ENCODE measurements around the gene TMEM63C. TPM values are rescaled to one million over a fixed set of nuclear protein-coding genes. Genes with fewer than 3 reads are reported as not detected.

Gene TMEM63C
- total RNA-seq, 4 donors from 2014 or later: 20.1 to 60.2 (median 33.9) TPM

DNA sequence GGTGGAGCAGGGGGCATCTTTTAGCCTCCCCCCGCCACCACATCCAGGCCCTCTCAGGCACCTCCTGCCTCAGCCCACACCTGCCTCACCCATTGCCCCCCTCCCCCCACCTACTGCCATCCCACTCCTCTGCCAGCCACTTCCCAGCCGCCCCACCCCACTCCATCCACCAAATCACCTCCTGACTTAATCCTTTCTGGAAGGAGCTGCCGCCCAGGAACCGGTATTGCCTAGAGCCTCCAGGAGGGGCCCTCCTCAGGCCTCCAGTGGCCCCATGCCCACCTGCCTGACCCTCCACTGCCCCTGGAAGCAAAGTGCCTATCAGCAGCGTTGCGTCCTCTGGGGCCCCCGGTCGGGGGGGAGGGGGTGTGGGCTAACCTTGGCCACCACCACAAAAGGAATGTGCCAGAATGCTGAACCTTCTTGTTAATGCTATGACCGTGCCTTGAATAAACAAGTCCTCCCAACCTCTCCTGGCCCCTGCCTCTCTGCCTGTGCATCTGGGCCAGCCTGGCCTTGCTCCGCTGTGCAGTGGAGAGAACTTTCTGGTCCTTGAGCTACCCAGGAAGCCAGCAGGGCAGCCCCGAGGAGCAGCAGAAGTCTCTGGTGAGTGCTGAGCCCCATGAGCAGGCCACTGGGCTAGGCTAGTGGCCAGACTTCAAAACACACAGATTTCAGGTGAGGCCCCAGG lies 77.6 kb downstream of the TMEM63C start:
- Histone ChIP-seq H3K27me3 (peaks cover 6% of the 10 kb centered on the region), H3K9me3 (no peaks in the 10 kb centered on the region), H3K36me3 (no peaks in the 10 kb centered on the region), H3K4me1 (no peaks in the 10 kb centered on the region), H3K4me3 (no peak overlapping the region), H3K27ac (no peak overlapping the region)
- intact Hi-C loops (cut with DNase I; ENCODE audit: low total_unique reads) (no loop called here), in situ Hi-C loops (cut with MboI; ENCODE audit: low pct_ligation_motif_present in 1 of 4, low pct_unique_long_range_greater_than_20kb in 1 of 4, low sequenced_read_pairs in 3 of 4) (no loop called here)
- TF ChIP-seq POLR2A (IDR thresholded peaks at IDR 0.05) (no peak), EP300 (IDR thresholded peaks at IDR 0.05; ENCODE audit: low read depth) (no peak), POLR2AphosphoS5 (IDR thresholded peaks at IDR 0.05) (no peak)
- TF ChIP-seq, protein P1, sequence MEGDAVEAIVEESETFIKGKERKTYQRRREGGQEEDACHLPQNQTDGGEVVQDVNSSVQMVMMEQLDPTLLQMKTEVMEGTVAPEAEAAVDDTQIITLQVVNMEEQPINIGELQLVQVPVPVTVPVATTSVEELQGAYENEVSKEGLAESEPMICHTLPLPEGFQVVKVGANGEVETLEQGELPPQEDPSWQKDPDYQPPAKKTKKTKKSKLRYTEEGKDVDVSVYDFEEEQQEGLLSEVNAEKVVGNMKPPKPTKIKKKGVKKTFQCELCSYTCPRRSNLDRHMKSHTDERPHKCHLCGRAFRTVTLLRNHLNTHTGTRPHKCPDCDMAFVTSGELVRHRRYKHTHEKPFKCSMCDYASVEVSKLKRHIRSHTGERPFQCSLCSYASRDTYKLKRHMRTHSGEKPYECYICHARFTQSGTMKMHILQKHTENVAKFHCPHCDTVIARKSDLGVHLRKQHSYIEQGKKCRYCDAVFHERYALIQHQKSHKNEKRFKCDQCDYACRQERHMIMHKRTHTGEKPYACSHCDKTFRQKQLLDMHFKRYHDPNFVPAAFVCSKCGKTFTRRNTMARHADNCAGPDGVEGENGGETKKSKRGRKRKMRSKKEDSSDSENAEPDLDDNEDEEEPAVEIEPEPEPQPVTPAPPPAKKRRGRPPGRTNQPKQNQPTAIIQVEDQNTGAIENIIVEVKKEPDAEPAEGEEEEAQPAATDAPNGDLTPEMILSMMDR (IDR thresholded peaks at IDR 0.05): no peak
- WGBS, 2 donors (ENCODE audit: low coverage in 1 of 2): 48% methylated on average over 11 of the region's 11 CpGs; no CpG with 5 or more reads in 1 of the 2 donors
- DNase-seq: no peak

DNA sequence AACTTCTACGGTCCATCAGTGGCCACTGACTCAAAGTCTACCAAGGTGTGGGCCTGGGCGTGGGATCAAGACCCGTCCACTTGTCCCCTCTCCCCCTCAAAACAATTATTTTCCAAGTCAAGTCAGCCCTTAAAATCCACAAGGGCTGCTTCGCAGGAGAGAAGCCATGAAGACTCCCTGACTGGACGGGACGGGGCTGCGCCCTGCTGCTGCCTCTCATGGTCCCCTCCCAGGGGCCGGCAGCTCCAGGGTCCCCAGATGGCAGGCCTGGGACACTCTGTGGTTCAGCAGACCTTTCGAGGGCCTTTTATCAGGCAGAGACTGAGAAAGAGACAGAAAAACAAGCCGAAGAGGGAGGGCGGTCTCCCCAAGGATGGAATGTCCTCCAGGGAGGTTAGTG lies 78.6 kb downstream of the TMEM63C start:
- no peak overlapping the region for H3K4me3 ChIP-seq
- TF ChIP-seq, protein P1 (IDR thresholded peaks at IDR 0.05): no peak
- TF ChIP-seq EP300 (IDR thresholded peaks at IDR 0.05; ENCODE audit: low read depth) (no peak), POLR2AphosphoS5 (IDR thresholded peaks at IDR 0.05) (no peak), POLR2A (IDR thresholded peaks at IDR 0.05) (no peak)
- H3K27me3 ChIP-seq: peaks cover 6% of the 10 kb centered on the region
- intact Hi-C loops (cut with DNase I; ENCODE audit: low total_unique reads): no loop called here
- in situ Hi-C loops (cut with MboI; ENCODE audit: low pct_ligation_motif_present in 1 of 4, low pct_unique_long_range_greater_than_20kb in 1 of 4, low sequenced_read_pairs in 3 of 4): no loop called here
- DNase-seq: no peak
- WGBS, 2 donors (ENCODE audit: low coverage in 1 of 2): 83% methylated on average over 11 of the region's 11 CpGs; no CpG with 5 or more reads in 1 of the 2 donors
- no peaks in the 10 kb centered on the region for H3K4me1 ChIP-seq
- H3K27ac ChIP-seq: no peak overlapping the region
- H3K36me3 ChIP-seq: no peaks in the 10 kb centered on the region
- H3K9me3 ChIP-seq: no peaks in the 10 kb centered on the region

DNA sequence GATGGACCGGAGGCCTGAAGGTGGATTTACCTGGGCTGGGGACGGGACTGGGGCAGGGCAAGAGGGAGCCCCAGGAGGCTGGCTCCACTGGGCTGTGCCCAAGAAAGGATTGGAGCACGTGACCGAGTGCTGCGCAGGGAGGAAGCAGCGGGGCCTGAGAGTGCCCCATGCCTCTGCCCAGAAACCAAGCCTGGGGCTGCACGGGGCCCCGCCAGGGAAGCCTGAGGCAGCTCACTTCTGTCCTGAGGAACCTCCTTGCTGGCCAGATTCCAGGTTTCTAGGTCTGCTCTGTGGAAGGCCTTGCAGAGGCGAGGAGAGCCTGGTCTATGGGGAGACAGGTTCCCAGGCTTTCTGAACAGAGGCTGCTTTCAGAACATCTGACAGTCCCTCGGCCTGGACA lies 79.0 kb downstream of the TMEM63C start:
- DNase-seq: no peak
- Histone ChIP-seq H3K4me3 (no peak overlapping the region), H3K27me3 (peaks cover 6% of the 10 kb centered on the region), H3K4me1 (no peaks in the 10 kb centered on the region), H3K27ac (no peak overlapping the region), H3K9me3 (no peaks in the 10 kb centered on the region), H3K36me3 (no peaks in the 10 kb centered on the region)
- intact Hi-C loops (cut with DNase I; ENCODE audit: low total_unique reads): no loop called here
- WGBS, 2 donors (ENCODE audit: low coverage in 1 of 2): 55% methylated on average over 10 of the region's 10 CpGs; no CpG with 5 or more reads in 1 of the 2 donors
- in situ Hi-C loops (cut with MboI; ENCODE audit: low pct_ligation_motif_present in 1 of 4, low pct_unique_long_range_greater_than_20kb in 1 of 4, low sequenced_read_pairs in 3 of 4): no loop called here
- TF ChIP-seq POLR2AphosphoS5 (IDR thresholded peaks at IDR 0.05) (no peak), EP300 (IDR thresholded peaks at IDR 0.05; ENCODE audit: low read depth) (no peak), POLR2A (IDR thresholded peaks at IDR 0.05) (no peak)
- TF ChIP-seq, protein P1 (IDR thresholded peaks at IDR 0.05): no peak

DNA sequence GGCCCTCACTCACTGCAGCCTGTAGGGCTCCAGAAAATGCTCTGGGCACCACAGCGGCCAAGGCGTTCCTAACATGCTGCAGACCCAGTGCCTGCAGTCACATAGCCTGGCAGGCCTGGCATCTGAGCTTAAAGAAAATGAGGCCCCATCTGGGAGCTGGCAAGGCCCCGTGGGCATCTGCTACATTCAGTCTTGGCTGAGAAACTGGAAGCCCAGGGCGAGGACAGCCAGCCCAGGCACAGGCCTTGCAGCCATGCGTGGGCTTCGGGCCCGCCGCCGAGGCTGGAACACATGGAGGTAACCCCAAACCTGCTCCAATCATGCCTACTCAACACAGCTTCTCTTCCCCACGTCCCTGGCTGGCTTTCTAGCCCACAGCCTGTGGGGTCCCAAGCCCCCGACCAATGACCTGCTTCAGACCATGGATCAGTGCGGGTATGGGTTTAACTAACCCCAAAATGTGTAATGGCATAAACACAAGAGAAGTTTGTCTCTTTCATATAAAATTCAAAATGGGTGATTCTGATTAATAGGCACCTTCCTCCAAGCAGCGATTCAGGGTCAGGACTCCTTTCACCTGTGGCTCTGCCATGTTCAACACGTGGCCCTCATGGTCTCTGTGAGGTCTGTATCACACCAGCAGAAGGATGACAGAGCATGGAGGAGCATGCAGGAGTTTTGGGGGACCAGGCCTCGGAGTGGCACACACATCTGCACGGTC lies 83.0 kb downstream of the TMEM63C start:
- Histone ChIP-seq H3K36me3 (no peaks in the 10 kb centered on the region), H3K27ac (no peak overlapping the region), H3K27me3 (peaks cover 25% of the 10 kb centered on the region), H3K9me3 (peaks cover 0 to 3% of the 10 kb centered on the region in 2 donors), H3K4me1 (no peaks in the 10 kb centered on the region), H3K4me3 (no peak overlapping the region)
- in situ Hi-C loops (cut with MboI; ENCODE audit: low pct_ligation_motif_present in 1 of 4, low pct_unique_long_range_greater_than_20kb in 1 of 4, low sequenced_read_pairs in 3 of 4): no loop called here
- intact Hi-C loops (cut with DNase I; ENCODE audit: low total_unique reads): no loop called here
- TF ChIP-seq POLR2AphosphoS5 (IDR thresholded peaks at IDR 0.05) (no peak), POLR2A (IDR thresholded peaks at IDR 0.05) (no peak), EP300 (IDR thresholded peaks at IDR 0.05; ENCODE audit: low read depth) (no peak)
- TF ChIP-seq, protein P1 (IDR thresholded peaks at IDR 0.05): no peak
- WGBS, 2 donors (ENCODE audit: low coverage in 1 of 2): 70 to 80% methylated on average over 1 to 13 of the region's 16 CpGs
- no peak for DNase-seq
